Measurements from ENCODE around the gene MED13L. TPM values are rescaled to one million over a fixed set of nuclear protein-coding genes. Genes with fewer than 3 reads are reported as not detected.

MED13L gene
- total and polyA plus RNA-seq, 8 donors, result 10.3 to 93.8 (median 53.0) TPM

GRCh38 chr12:116018282-116018681 lies 259.2 kb downstream of the MED13L start:
- ATAC-seq, result peak; percentile 63 to 85 (median 77)
- DNase-seq, result no peak

GRCh38 chr12:116015525-116015924 lies 262.0 kb downstream of the MED13L start:
- Histone ChIP-seq H3K4me1 (peaks cover 9 to 17% (median 10%) of the 10 kb centered on the region in 3 donors), H3K27ac (no peak overlapping the region), H3K27me3 (no peaks in the 10 kb centered on the region), H3K4me3 (no peak overlapping the region), H3K36me3 (peaks cover 0 to 10% (median 0%) of the 10 kb centered on the region in 3 donors), H3K9me3 (no peaks in the 10 kb centered on the region)
- TF ChIP-seq, protein P1, sequence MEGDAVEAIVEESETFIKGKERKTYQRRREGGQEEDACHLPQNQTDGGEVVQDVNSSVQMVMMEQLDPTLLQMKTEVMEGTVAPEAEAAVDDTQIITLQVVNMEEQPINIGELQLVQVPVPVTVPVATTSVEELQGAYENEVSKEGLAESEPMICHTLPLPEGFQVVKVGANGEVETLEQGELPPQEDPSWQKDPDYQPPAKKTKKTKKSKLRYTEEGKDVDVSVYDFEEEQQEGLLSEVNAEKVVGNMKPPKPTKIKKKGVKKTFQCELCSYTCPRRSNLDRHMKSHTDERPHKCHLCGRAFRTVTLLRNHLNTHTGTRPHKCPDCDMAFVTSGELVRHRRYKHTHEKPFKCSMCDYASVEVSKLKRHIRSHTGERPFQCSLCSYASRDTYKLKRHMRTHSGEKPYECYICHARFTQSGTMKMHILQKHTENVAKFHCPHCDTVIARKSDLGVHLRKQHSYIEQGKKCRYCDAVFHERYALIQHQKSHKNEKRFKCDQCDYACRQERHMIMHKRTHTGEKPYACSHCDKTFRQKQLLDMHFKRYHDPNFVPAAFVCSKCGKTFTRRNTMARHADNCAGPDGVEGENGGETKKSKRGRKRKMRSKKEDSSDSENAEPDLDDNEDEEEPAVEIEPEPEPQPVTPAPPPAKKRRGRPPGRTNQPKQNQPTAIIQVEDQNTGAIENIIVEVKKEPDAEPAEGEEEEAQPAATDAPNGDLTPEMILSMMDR (IDR thresholded peaks at IDR 0.05), result peak in 3 of 4 donors; percentile 18 to 33 (median 24)
- WGBS, 2 donors, result 16% methylated on average over 1 of the region's 1 CpG
- ATAC-seq (peak; percentile 62 to 90 (median 86)), DNase-seq (no peak), FAIRE-seq (peak; percentile 96)
- intact Hi-C loops (cut with DNase I), result no loop called here

More at GRCh38 chr12:116018282-116018681, 259.2 kb downstream of the MED13L start:
- no peak overlapping the region for H3K27ac ChIP-seq
- 9% methylated on average over 2 of the region's 2 CpGs for WGBS, 2 donors
- no peaks in the 10 kb centered on the region for H3K27me3 ChIP-seq
- intact Hi-C loops (cut with DNase I), result no loop called here
- peaks cover 9 to 17% (median 13%) of the 10 kb centered on the region in 3 donors for H3K4me1 ChIP-seq
- FAIRE-seq, result no peak
- no peaks in the 10 kb centered on the region for H3K36me3 ChIP-seq
- no peaks in the 10 kb centered on the region for H3K9me3 ChIP-seq
- no peak overlapping the region for H3K4me3 ChIP-seq
- TF ChIP-seq, protein P1 (IDR thresholded peaks at IDR 0.05), result no peak

DNA sequence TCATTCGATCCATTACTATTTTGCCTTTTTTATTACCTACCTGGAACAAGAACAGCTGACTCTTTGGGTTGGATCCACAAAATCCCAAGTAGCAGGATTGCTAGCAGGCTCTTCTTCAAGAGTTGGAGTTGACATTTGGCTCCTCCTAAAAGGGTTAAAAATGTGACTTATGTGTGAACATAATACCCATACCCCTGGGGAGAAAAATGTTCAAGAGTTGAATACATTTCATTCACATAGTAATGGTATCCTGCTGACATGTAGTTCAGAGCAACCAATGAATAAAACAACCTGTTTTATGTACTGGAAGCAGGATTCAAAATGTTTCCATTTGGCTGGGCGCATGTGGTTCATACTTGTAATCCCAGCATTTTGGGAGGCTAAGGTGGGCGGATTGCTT lies 264.7 kb downstream of the MED13L start:
- no peaks in the 10 kb centered on the region for H3K27me3 ChIP-seq
- ATAC-seq, result no peak
- peaks cover 0 to 8% (median 0%) of the 10 kb centered on the region in 3 donors for H3K4me1 ChIP-seq
- no peaks in the 10 kb centered on the region for H3K9me3 ChIP-seq
- intact Hi-C loops (cut with DNase I), result no loop called here
- 88 to 90% methylated on average over 3 of the region's 3 CpGs for WGBS, 2 donors
- no peak overlapping the region for H3K4me3 ChIP-seq
- no peak overlapping the region for H3K27ac ChIP-seq
- peaks cover 0 to 29% (median 12%) of the 10 kb centered on the region in 3 donors for H3K36me3 ChIP-seq
- TF ChIP-seq, protein P1 (IDR thresholded peaks at IDR 0.05), result no peak
- no peak for FAIRE-seq
- no peak for DNase-seq

DNA sequence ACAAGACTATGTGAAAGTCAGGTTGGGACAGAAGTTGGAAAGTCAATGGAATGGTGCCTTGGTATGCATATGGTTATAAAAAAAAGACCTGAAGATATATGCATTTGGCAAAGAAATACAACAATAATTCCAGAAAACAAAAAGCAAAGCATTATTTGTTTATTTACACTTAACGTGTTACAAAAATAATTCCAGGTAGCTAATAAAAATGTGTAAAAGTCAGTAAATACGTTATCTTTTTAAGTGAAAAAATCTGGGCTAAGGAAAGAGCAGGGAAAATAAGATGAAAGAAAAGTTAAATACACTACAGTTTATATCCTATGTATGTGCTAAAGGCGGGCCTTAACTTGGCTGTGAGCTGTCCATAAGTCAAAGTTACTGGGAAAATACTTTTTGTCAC lies 266.3 kb downstream of the MED13L start:
- FAIRE-seq (no peak), ATAC-seq (no peak), DNase-seq (no peak)
- H3K36me3 ChIP-seq, result peaks cover 0 to 40% (median 13%) of the 10 kb centered on the region in 3 donors
- TF ChIP-seq, protein P1 (IDR thresholded peaks at IDR 0.05), result no peak
- 91 to 96% methylated on average over 3 of the region's 3 CpGs for WGBS, 2 donors
- no peaks in the 10 kb centered on the region for H3K27me3 ChIP-seq
- intact Hi-C loops (cut with DNase I), result no loop called here
- H3K4me3 ChIP-seq, result no peak overlapping the region
- H3K4me1 ChIP-seq, result peaks cover 0 to 6% (median 0%) of the 10 kb centered on the region in 3 donors
- H3K27ac ChIP-seq, result no peak overlapping the region
- no peaks in the 10 kb centered on the region for H3K9me3 ChIP-seq

- no peaks in the 10 kb centered on the region for H3K4me1 ChIP-seq
- DNase-seq (no peak), ATAC-seq (no peak), FAIRE-seq (no peak)
- H3K27ac ChIP-seq, result no peak overlapping the region
- H3K36me3 ChIP-seq, result peaks cover 0 to 48% (median 16%) of the 10 kb centered on the region in 3 donors
- WGBS, 2 donors, result 94 to 99% methylated on average over 3 of the region's 3 CpGs
- H3K27me3 ChIP-seq, result no peaks in the 10 kb centered on the region
- no peak overlapping the region for H3K4me3 ChIP-seq
- H3K9me3 ChIP-seq, result no peaks in the 10 kb centered on the region
- TF ChIP-seq, protein P1 (IDR thresholded peaks at IDR 0.05), result no peak
- intact Hi-C loops (cut with DNase I), result no loop called here
Measured at GRCh38 chr12:116010467-116010866, 267.0 kb downstream of the MED13L start.

All from pancreas (tissue), 10 donors.